OCI-LY1 (cell line): ENCODE results near the gene RFX1.

Experiments
- H2AFZ ChIP-seq: fragments of 200-600 bp; sonication (generic), shearing (Covaris generic); 2 replicates; pipeline ENCODE4 v1.6.0; 2014; ENCODE audit warnings: antibody characterized with exemption, mild to moderate bottlenecking, low read length
- H3F3A ChIP-seq: fragments of 200-600 bp; sonication (generic), shearing (Covaris generic); 2 replicates; pipeline ENCODE4 v1.6.0; 2014; ENCODE audit warnings: mild to moderate bottlenecking, antibody characterized with exemption, low read length, moderate library complexity; ENCODE audit not compliant: insufficient read depth
- H3K27ac ChIP-seq: fragments of 200-600 bp; sonication (generic); 2 replicates; pipeline ENCODE4 v1.5.1; 2014; ENCODE audit warnings: low read length, mixed run types, mild to moderate bottlenecking, low read depth; ENCODE audit not compliant: poor library complexity, severe bottlenecking
- H3K27me3 ChIP-seq: fragments of 200-600 bp; sonication (generic); 2 replicates; pipeline ENCODE4 v1.6.0; 2014; ENCODE audit warnings: antibody characterized with exemption, mild to moderate bottlenecking, low read length, moderate library complexity; ENCODE audit not compliant: insufficient read depth
- H3K36me3 ChIP-seq: fragments of 200-600 bp; sonication (generic); 2 replicates; pipeline ENCODE4 v1.6.1; 2014; ENCODE audit warnings: mild to moderate bottlenecking, antibody characterized with exemption, low read length, moderate library complexity, mixed read lengths; ENCODE audit not compliant: insufficient read depth
- H3K4me1 ChIP-seq: fragments of 200-600 bp; sonication (generic); 2 replicates; pipeline ENCODE4 v1.5.1; 2014; ENCODE audit warnings: mild to moderate bottlenecking, low read length, moderate library complexity; ENCODE audit not compliant: insufficient read depth, severe bottlenecking
- H3K4me2 ChIP-seq: fragments of 200-600 bp; sonication (generic), shearing (Covaris generic); 2 replicates; pipeline ENCODE4 v1.6.1; 2014; ENCODE audit warnings: low read length
- H3K4me3 ChIP-seq: fragments of 200-600 bp; sonication (generic); 2 replicates; pipeline ENCODE4 v1.5.1; 2014; ENCODE audit warnings: low read length, low read depth, mild to moderate bottlenecking, mixed read lengths; ENCODE audit not compliant: poor library complexity, severe bottlenecking
- H3K79me2 ChIP-seq: fragments of 200-600 bp; shearing (Covaris generic); 2 replicates; pipeline ENCODE4 v1.6.1; 2016; ENCODE audit warnings: mixed run types, low read length, mixed read lengths; ENCODE audit not compliant: insufficient read depth
- H3K9ac ChIP-seq: fragments of 200-600 bp; sonication (generic), shearing (Covaris generic); 2 replicates; pipeline ENCODE4 v1.6.1; 2014; ENCODE audit warnings: mild to moderate bottlenecking, low read length, mixed read lengths
- H3K9me2 ChIP-seq: fragments of 200-600 bp; sonication (generic), shearing (Covaris generic); 2 replicates; pipeline ENCODE4 v1.6.1; 2014; ENCODE audit warnings: low read depth, mild to moderate bottlenecking, low read length, mixed read lengths
- H3K9me3 ChIP-seq: fragments of 200-600 bp; shearing (Covaris generic); 2 replicates; pipeline ENCODE4 v1.6.1; 2014; ENCODE audit warnings: low read length, mixed read lengths
- H4K20me1 ChIP-seq: fragments of 200-600 bp; sonication (generic), shearing (Covaris generic); 2 replicates; pipeline ENCODE4 v1.6.0; 2016; ENCODE audit warnings: mild to moderate bottlenecking, low read length; ENCODE audit not compliant: insufficient read depth
- EZH2 ChIP-seq: fragments of 200-600 bp; sonication (generic), shearing (Covaris generic); IDR thresholded peaks from 2 replicates; pipeline ENCODE4 v1.8.0; 2017; ENCODE audit warnings: borderline replicate concordance, mixed run types, mild to moderate bottlenecking, antibody characterized with exemption, low read length, moderate library complexity, mixed read lengths
- TF ChIP-seq, protein P1 (sequence below): fragments of 200-600 bp; sonication (generic), shearing (Covaris generic); IDR thresholded peaks from 2 replicates; pipeline ENCODE4 v1.5.1; 2017; ENCODE audit warnings: mild to moderate bottlenecking, antibody characterized with exemption, low read length, moderate library complexity, mixed read lengths

Gene RFX1

DNA sequence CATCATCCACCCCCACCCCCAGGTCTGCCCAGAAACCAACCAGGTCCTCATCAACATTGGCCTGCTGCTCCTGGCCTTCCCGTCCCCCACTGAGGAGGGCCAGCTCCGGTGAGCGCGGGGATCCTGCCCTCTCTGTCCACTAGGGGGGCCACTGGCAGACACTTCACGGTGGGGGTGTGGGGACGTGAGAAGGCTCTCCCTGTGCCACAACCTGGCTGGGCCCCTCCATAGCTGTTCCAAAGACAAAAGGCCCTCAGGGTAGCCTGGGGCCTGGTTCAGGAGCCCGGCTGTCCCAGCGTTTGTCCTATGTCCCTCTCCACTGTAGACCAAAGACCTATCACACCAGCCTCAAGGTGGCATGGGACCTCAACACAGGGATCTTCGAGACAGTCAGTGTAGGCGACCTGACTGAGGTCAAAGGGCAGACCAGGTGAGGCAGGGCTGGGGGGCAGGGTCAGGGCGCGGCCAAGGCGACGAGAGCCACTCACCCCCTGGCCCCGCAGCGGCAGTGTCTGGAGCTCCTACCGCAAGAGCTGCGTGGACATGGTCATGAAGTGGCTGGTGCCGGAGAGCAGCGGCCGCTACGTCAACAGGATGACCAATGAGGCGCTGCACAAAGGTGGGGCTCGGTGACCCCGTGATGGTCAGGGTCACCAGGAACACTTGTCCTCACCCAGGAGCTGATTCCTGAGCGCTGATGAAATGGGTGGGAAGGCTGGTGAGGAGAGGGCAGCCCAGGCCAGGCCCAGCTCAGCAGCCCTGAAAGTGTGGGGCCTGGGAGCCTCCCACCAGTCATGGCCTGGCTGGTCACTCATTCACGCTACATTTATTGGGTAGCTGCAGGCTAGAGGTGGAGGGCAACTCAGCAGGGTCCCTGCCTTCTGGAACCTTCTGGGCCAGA is 45.9 kb downstream of the RFX1 start:
- H3K9me2 ChIP-seq = no peaks in the 10 kb centered on the region
- TF ChIP-seq, protein P1, sequence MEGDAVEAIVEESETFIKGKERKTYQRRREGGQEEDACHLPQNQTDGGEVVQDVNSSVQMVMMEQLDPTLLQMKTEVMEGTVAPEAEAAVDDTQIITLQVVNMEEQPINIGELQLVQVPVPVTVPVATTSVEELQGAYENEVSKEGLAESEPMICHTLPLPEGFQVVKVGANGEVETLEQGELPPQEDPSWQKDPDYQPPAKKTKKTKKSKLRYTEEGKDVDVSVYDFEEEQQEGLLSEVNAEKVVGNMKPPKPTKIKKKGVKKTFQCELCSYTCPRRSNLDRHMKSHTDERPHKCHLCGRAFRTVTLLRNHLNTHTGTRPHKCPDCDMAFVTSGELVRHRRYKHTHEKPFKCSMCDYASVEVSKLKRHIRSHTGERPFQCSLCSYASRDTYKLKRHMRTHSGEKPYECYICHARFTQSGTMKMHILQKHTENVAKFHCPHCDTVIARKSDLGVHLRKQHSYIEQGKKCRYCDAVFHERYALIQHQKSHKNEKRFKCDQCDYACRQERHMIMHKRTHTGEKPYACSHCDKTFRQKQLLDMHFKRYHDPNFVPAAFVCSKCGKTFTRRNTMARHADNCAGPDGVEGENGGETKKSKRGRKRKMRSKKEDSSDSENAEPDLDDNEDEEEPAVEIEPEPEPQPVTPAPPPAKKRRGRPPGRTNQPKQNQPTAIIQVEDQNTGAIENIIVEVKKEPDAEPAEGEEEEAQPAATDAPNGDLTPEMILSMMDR = no peak
- TF ChIP-seq EZH2 = no peak
- no peak overlapping the region for H3K9ac ChIP-seq
- no peak overlapping the region for H3K27ac ChIP-seq
- no peaks in the 10 kb centered on the region for H3K9me3 ChIP-seq
- H4K20me1 ChIP-seq = no peaks in the 10 kb centered on the region
- H3K79me2 ChIP-seq = no peaks in the 10 kb centered on the region
- H3K4me2 ChIP-seq = no peak overlapping the region
- no peaks in the 10 kb centered on the region for H3K27me3 ChIP-seq
- no peak overlapping the region for H3K4me3 ChIP-seq
- peaks cover 62% of the 10 kb centered on the region for H3K36me3 ChIP-seq
- peaks cover 4% of the 10 kb centered on the region for H3K4me1 ChIP-seq
- H3F3A ChIP-seq = no peaks in the 10 kb centered on the region
- no peak overlapping the region for H2AFZ ChIP-seq

DNA sequence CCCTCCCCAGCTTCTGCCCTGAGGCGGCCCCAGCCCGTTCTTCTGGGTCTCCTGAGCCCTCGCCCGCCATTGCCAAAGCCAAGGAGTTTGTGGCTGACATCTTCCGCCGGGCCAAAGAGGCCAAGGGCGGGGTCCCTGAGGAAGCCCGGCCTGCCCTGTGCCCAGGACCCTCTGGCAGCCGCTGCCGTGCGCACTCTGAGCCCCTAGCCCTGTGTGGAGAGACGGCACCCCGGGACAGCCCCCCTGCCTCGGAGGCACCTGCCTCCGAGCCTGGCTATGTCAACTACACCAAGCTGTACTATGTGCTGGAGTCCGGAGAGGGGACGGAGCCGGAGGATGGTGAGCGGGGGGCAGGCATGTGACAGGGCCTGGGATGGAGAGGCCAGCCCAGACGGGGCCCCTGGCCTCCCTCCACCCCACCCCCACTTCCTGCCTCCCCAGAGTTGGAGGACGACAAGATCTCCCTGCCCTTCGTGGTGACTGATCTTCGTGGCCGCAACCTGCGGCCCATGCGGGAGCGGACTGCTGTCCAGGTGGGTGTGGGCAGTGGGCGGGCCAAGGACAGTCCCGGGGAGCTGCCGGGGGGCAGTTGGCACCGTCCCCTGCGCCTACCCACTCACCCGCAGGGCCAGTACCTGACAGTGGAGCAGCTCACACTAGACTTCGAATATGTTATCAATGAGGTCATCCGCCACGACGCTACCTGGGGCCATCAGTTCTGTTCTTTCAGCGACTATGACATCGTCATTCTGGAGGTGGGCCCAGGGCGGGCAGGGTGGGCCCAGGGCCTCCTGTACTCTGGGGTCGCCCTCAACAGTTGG is 46.8 kb downstream of the RFX1 start:
- no peak for TF ChIP-seq EZH2
- TF ChIP-seq, protein P1 = no peak
- no peaks in the 10 kb centered on the region for H3K27me3 ChIP-seq
- no peak overlapping the region for H3K4me2 ChIP-seq
- no peak overlapping the region for H3K27ac ChIP-seq
- no peaks in the 10 kb centered on the region for H3K79me2 ChIP-seq
- no peaks in the 10 kb centered on the region for H4K20me1 ChIP-seq
- peaks cover 4% of the 10 kb centered on the region for H3K4me1 ChIP-seq
- no peaks in the 10 kb centered on the region for H3K9me2 ChIP-seq
- H3F3A ChIP-seq = no peaks in the 10 kb centered on the region
- H3K9ac ChIP-seq = no peak overlapping the region
- H3K4me3 ChIP-seq = no peak overlapping the region
- peaks cover 68% of the 10 kb centered on the region for H3K36me3 ChIP-seq
- no peaks in the 10 kb centered on the region for H3K9me3 ChIP-seq
- H2AFZ ChIP-seq = no peak overlapping the region

- Histone ChIP-seq H3K27me3 (no peaks in the 10 kb centered on the region), H2AFZ (no peak overlapping the region), H3K9me2 (no peaks in the 10 kb centered on the region), H3K27ac (peak overlapping the region; percentile 39), H3F3A (no peaks in the 10 kb centered on the region), H3K4me1 (peaks cover 13% of the 10 kb centered on the region), H3K79me2 (peaks cover 4% of the 10 kb centered on the region), H3K9me3 (no peaks in the 10 kb centered on the region), H3K4me2 (no peak overlapping the region), H4K20me1 (no peaks in the 10 kb centered on the region), H3K9ac (no peak overlapping the region), H3K4me3 (no peak overlapping the region), H3K36me3 (peaks cover 70% of the 10 kb centered on the region)
- TF ChIP-seq EZH2 = no peak
- TF ChIP-seq, protein P1 = no peak
Measured at GRCh38 chr19:13958043-13958442, 48.1 kb downstream of the RFX1 start.
